PC-9 (cell line): Measurements from ENCODE around the gene CXCR3. TPM values are rescaled to one million over a fixed set of nuclear protein-coding genes. Genes with fewer than 3 reads are reported as not detected.

Experiments
- BruUV-seq: library from RNA; stranded (reverse); fragments of 400-500 nt; replicated peaks from 2 replicates; lab custom pipeline; 2021; lab: Mats Ljungman, UMichigan
- CTCF ChIA-PET: fragments of 300-600 bp; sonication (Branson Sonifier 250); formaldehyde crosslinking; loops from one replicate; lab custom pipeline; 2022; ENCODE audit warnings: antibody characterized with exemption; lab: Charles Lee
- POLR2A ChIA-PET: fragments of 300-600 bp; sonication (Branson Sonifier 250); formaldehyde crosslinking; loops from one replicate; lab custom pipeline; 2022; ENCODE audit warnings: antibody characterized with exemption; ENCODE audit not compliant: unreplicated experiment; lab: Charles Lee
- DNase-seq, 2 experiments: peaks; one replicate each; pipeline versions ENCODE4 v3.0.0 to v3.0.0-alpha.2; 2015 to 2022; ENCODE audit warnings: mixed read lengths in 1 of 2
- H2AFZ ChIP-seq: fragments of 200-600 bp; sonication (generic); 2 replicates; pipeline ENCODE4 v1.8.1; 2017; ENCODE audit warnings: antibody characterized with exemption
- H3F3A ChIP-seq: fragments of 200-600 bp; sonication (generic); 2 replicates; pipeline ENCODE4 v1.8.1; 2017; ENCODE audit warnings: antibody characterized with exemption, mild to moderate bottlenecking, low read depth; ENCODE audit not compliant: insufficient read depth
- H3K27ac ChIP-seq: fragments of 200-600 bp; sonication (generic); 2 replicates; pipeline ENCODE4 v1.6.1; 2016; ENCODE audit warnings: mixed run types
- H3K27me3 ChIP-seq: fragments of 200-600 bp; sonication (generic); 2 replicates; pipeline ENCODE4 v1.6.1; 2016; ENCODE audit warnings: low read depth, mixed run types; ENCODE audit not compliant: insufficient read depth
- H3K36me3 ChIP-seq: fragments of 200-600 bp; sonication (generic); 2 replicates; pipeline ENCODE4 v1.6.1; 2016; ENCODE audit warnings: low read depth, mixed run types
- H3K4me1 ChIP-seq: fragments of 200-600 bp; sonication (generic); replicated peaks from 2 replicates; pipeline ENCODE4 v1.6.1; 2016; ENCODE audit warnings: mixed run types; ENCODE audit not compliant: insufficient read depth
- H3K4me2 ChIP-seq: fragments of 200-600 bp; sonication (generic); 2 replicates; pipeline ENCODE4 v1.6.1; 2017; ENCODE audit warnings: mixed run types
- H3K4me3 ChIP-seq: fragments of 200-600 bp; sonication (generic); 2 replicates; pipeline ENCODE4 v1.6.1; 2016; ENCODE audit warnings: mixed run types
- H3K79me2 ChIP-seq: fragments of 200-600 bp; sonication (generic); 2 replicates; pipeline ENCODE4 v1.6.1; 2017; ENCODE audit warnings: low read depth, mixed run types
- H3K9me2 ChIP-seq: fragments of 200-600 bp; sonication (generic); 2 replicates; pipeline ENCODE4 v1.8.1; 2017; ENCODE audit warnings: mild to moderate bottlenecking; ENCODE audit not compliant: insufficient read depth
- H3K9me3 ChIP-seq: fragments of 200-600 bp; sonication (generic); 2 replicates; pipeline ENCODE4 v1.8.1; 2016; ENCODE audit warnings: low read depth; ENCODE audit not compliant: insufficient read depth
- H4K20me1 ChIP-seq: fragments of 200-600 bp; sonication (generic); 2 replicates; pipeline ENCODE4 v1.8.1; 2017; ENCODE audit not compliant: insufficient read depth
- CTCF ChIP-seq: fragments of 200-600 bp; sonication (generic); conservative IDR thresholded peaks from 2 replicates; pipeline ENCODE4 v1.6.1; 2017; ENCODE audit warnings: mixed run types, antibody characterized with exemption, mild to moderate bottlenecking, moderate library complexity
- EZH2 ChIP-seq: fragments of 200-600 bp; sonication (generic); IDR thresholded peaks from 2 replicates; pipeline ENCODE4 v1.8.0; 2017; ENCODE audit warnings: antibody characterized with exemption, low read depth
- intact Hi-C: fragments of 100-400 bp; cut with micrococcal nuclease; formaldehyde crosslinking; loops from one replicate; pipeline ENCODE4 v1.10.0; 2022; ENCODE audit not compliant: unreplicated experiment
- total RNA-seq: library from RNA; stranded (reverse); gene quantifications from 2 replicates; pipeline ENCODE4 v1.2.3, GENCODE V29; 2021

CXCR3 gene
- total RNA-seq, 1 experiment from 2014 or later, result not detected

GRCh38 chrX:71661919-71662318 lies 43.6 kb upstream of the CXCR3 start:
- TF ChIP-seq CTCF (no peak), EZH2 (no peak)
- H3K9me2 ChIP-seq, result no peaks in the 10 kb centered on the region
- peaks cover 16% of the 10 kb centered on the region for H3K27me3 ChIP-seq
- CTCF ChIA-PET, result no interaction called here
- H4K20me1 ChIP-seq, result no peaks in the 10 kb centered on the region
- H3K4me3 ChIP-seq, result no peak overlapping the region
- no peaks in the 10 kb centered on the region for H3F3A ChIP-seq
- no peaks in the 10 kb centered on the region for H3K36me3 ChIP-seq
- DNase-seq, result no peak
- no peak overlapping the region for H3K27ac ChIP-seq
- H3K9me3 ChIP-seq, result no peaks in the 10 kb centered on the region
- POLR2A ChIA-PET, result no interaction called here
- H2AFZ ChIP-seq, result no peak overlapping the region
- no TSS peak for BruUV-seq
- no peaks in the 10 kb centered on the region for H3K4me1 ChIP-seq
- no peaks in the 10 kb centered on the region for H3K79me2 ChIP-seq
- intact Hi-C loops, result no loop called here
- no peak overlapping the region for H3K4me2 ChIP-seq

- Histone ChIP-seq H3K36me3 (no peaks in the 10 kb centered on the region), H3K4me2 (no peak overlapping the region), H2AFZ (no peak overlapping the region), H3K27me3 (peaks cover 17% of the 10 kb centered on the region), H3K27ac (no peak overlapping the region), H4K20me1 (no peaks in the 10 kb centered on the region), H3K79me2 (no peaks in the 10 kb centered on the region), H3F3A (no peaks in the 10 kb centered on the region), H3K9me2 (no peaks in the 10 kb centered on the region), H3K4me3 (no peak overlapping the region), H3K9me3 (no peaks in the 10 kb centered on the region), H3K4me1 (no peaks in the 10 kb centered on the region)
- POLR2A ChIA-PET, result no interaction called here
- intact Hi-C loops, result no loop called here
- no peak for DNase-seq
- TF ChIP-seq EZH2 (no peak), CTCF (no peak)
- CTCF ChIA-PET, result no interaction called here
- no TSS peak for BruUV-seq
Measured at GRCh38 chrX:71660562-71661416, 42.5 kb upstream of the CXCR3 start.

- Histone ChIP-seq H4K20me1 (no peaks in the 10 kb centered on the region), H3K4me1 (no peaks in the 10 kb centered on the region), H3K9me2 (no peaks in the 10 kb centered on the region), H3K27me3 (peaks cover 17% of the 10 kb centered on the region), H3K9me3 (no peaks in the 10 kb centered on the region), H3K79me2 (no peaks in the 10 kb centered on the region), H3F3A (no peaks in the 10 kb centered on the region), H3K4me2 (no peak overlapping the region), H3K4me3 (no peak overlapping the region), H3K36me3 (no peaks in the 10 kb centered on the region), H3K27ac (no peak overlapping the region), H2AFZ (no peak overlapping the region)
- ChIA-PET CTCF (no interaction called here), POLR2A (no interaction called here)
- TF ChIP-seq CTCF, result no peak
- no peak for TF ChIP-seq EZH2
- no TSS peak for BruUV-seq
- no peak for DNase-seq
- intact Hi-C loops, result no loop called here
Measured at GRCh38 chrX:71659959-71660358, 41.6 kb upstream of the CXCR3 start.
